NCI-H1105 (cell line): ENCODE results near the gene IFI30.

Experiments
- DNase-seq: peaks from one replicate; lab custom pipeline; 2025; lab: John Stamatoyannopoulos, UW

The IFI30 gene

DNA sequence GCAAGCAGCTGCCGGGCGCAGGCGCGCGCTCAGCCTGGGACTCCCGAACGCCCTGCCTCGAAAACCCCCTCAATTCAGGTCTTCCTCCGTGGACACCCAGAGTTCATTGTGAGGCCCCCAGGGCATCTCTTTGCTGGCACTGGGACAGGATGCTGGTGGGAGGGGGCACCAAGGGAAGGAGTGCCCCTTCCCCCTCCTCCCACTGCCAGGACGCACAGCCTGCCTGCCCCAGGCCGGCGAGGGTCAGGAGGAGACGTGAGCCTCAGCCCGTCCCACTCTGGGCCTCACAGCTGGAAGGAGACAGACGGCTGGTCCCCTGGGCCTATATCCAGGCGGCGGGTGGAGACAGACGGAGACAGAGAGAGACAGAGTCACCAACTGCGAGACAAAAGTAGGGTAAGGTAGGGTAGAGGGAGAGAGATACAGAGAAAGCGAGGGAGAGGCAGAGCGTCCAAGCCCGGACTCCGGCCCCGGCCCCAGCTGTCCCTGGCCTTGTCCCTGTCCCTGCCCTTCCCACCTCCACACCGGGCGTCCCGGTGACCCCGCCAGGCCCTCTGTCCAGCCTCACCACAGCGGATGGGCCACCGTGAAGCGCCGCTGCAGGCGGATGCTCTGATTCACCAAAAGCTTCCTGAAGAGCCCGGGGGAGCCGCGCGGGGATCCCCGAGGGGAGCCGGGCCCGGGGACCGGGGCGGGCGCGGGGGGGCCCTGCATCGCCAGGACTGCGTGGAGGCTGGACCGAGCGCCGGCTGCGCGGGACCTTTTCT is 52.3 kb downstream of the IFI30 start, which contains the start of gene PDE4C:
PDE4C (minus strand) TSS at position 737 of the 767 bp plus-strand sequence; CDS start at position 714, 23 bp downstream.
- DNase-seq, result no peak

DNA sequence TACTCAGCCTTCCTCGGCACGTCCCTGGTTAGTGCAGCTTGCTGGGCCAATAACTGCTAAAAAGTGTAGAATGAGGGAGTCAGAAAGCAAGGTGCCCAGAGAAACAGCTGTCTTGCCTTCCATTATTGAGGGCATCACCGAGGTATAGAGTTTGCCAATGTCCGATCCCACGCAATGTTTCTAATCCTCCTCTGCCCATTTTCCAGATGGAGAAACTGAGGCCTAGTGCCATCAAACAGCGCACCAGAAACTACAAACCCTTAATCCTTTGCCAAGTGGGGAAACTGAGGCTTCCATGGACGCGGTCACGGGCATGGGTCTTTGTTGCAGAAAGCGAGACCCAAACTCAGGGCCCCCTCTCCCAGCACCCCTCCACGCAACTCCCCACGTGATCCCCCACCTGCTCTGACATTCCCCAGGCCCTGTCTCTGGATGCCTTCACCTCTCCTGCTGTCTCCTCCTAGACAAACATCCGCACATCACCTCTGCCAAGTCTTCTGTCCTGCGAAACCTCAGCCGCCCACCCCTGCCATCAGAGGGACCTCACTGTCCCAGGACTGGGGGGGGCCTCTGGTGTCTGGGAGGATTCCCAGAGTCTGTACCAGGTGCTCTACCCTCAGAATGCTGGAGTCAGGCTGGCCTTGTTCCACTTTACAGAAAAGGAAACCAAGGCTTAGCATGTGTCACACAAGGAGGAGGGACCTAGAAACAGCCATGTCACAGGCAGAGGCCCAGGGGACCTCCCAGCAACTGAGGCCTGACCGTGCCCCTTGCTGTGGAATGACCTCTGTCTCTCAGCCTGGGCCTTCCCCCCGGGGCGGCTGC is 53.6 kb downstream of the IFI30 start:
- DNase-seq, result no peak
